ENCODE measurements around the gene ARHGEF38.

ARHGEF38 gene

DNA sequence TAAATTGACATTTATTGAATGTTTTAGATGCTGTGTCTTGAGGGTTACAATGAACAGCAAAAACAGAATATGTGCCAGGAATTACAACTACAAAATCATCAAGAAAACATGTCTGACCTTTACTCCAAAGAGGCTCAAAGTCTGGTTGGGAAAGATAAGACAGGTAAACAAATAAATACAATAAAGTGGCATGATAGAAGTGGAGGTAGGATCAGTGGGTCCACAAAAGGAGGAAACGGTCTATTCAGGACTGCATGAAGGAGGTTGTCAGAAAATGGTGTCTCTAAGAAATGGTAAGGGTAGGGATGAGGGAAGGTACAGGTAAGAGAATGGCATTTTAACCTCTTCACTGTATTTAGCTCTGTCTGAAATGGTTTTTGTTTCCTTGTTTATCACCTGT is 3.8 kb downstream of the ARHGEF38 start:
- DNase-seq (ENCODE audit: low spot score) = no peak

DNA sequence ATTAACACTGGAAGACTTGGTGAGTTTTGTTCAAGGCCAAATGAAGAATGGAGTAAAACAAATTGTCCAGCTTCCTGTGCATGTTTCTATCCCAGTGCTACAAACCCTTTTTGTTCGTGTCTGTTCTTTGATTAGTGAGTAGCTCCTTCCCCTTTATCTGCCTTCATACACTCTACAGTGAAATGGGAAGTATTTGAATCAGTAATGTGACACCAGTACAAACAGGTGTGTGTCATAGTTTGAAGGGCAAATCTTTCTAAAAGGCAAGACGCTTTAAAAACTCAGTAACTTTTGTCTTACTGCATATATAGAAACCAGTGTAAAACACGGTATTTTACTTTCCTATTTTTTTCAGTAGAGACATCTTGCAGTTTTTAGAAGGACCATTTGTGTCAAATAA is 5.9 kb downstream of the ARHGEF38 start:
- DNase-seq (ENCODE audit: low spot score) = no peak

DNA sequence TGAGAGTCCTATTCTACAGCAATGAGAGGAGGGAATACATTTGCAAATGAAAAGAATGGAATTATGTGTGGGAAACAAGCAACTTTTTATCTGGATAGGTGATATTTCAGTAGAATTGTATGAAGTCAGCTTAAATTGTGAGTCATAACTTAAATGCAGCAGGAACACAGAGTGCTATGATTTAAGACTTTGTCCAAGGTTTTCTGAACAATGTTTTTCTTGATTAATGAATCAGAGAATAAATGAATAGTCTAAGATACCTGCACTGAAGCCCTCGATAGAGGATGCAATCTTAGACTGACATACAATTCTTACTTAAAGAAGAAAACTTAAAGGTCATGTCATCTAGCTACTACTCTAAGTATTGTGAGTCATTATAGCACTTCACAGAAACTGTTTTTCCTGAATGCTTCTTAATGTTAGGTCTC is 8.0 kb downstream of the ARHGEF38 start:
- no peak for DNase-seq (ENCODE audit: low spot score)

DNA sequence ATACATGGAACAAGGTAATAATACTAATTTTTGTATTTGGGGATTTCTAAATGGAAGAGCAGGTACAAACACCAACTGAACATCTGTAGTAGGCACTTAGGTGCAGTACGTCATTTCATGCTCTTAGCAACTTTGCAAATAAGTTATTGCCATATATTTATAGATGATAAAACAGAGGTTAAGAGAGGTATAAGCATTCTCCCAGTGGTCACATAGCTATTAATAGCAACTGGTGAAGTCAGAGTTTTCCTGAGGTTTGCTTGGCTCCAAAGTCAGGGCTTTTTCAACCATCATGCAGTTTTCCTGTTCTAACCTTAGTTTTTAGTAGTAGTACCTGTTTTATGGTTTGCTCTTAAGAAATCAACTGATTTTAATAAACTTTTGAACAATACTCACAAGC is 10.9 kb downstream of the ARHGEF38 start:
- no peak for DNase-seq (ENCODE audit: low spot score)

DNA sequence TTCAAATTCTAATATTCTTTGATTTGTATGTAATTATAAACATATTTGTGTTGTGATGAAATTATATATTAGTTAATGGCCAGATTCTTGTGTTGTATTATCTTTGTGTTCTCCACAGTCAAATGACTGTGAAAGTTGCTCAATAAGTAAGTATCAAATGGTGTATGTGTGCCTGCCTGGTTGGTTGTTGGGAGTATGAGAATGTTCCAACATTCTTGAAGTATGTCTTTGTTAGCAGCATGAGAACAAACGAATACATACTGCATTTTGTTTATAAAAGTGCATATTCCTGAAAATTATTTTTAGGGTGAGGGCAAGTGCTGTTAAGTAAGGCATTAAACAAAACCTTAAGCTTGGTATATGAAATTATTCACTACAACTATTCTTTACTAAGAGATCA is 16.2 kb downstream of the ARHGEF38 start:
- no peak for DNase-seq (ENCODE audit: low spot score)

DNA sequence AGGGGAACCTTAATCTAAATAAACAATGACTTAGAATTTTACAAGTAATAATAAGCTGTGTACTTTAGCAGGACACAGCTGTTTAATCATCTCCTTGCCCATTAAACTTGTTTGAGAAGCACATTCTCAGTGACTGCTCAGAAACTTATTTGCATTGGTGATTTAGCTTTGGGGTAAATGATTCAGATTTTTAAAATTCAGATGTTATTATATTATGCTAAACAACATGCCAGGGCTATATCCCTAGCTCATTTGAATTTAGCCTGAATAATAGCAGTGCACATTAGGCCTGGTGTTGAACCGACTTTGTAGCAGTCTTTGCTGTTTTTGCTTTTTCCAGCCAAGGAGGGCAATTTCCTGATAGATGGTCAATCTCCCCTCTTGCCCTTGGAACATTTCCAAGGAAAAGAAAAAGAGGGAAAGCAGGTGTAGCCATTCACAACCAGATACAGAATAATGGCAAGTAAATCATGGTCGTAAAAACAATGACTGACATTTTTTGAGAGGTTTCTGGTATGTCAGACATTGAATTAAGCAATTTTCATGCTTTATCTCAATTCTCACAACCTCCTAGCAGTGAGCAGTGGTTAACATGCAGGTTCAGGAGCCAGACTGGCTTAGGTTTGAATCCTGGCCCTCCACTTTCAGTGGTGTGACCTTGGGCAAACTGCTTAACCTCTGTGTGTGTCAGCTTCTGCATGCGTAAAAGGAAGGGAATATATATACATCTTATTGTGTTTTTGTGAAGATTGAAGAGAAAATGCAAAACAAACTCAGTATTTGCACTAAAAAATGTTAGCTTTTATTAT is 16.8 kb downstream of the ARHGEF38 start:
- DNase-seq (ENCODE audit: low spot score) = peak; percentile 73

DNA sequence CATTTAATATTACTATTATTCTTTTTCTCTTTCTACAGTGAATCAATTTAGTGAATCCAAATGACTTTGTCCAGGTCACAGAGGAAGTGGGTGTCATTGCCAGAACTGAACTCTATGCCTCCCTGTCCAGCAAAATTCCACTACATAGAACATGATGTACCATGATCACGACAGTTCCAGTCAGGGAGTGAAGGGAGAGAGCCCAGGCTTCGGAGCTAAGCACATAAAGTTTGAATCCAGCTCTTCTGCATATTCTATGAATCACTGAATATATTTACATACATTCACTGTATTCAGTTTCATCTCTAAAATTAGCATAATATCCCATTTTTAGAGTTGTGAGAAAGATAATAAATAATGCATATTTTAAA is 17.4 kb downstream of the ARHGEF38 start:
- DNase-seq (ENCODE audit: low spot score) = no peak

DNA sequence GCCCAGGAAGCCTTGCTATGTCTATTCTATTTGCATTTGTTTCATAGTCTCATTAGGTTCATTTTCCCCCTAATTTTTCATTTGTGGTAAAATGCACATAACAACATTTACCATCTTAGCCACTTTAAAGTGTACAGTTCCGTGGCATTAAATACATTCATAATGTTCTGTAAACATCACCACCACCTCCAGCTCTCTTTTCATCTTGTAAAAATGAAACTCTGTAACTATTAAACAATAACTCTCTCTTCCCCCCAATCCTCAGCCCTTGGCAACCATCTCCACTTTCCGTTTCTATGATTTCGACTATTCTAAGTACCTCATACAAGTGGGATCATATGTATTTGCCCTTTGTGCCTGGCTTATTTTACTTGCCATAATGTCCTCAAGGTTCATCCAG is 19.9 kb downstream of the ARHGEF38 start:
- no peak for DNase-seq (ENCODE audit: low spot score)

DNA sequence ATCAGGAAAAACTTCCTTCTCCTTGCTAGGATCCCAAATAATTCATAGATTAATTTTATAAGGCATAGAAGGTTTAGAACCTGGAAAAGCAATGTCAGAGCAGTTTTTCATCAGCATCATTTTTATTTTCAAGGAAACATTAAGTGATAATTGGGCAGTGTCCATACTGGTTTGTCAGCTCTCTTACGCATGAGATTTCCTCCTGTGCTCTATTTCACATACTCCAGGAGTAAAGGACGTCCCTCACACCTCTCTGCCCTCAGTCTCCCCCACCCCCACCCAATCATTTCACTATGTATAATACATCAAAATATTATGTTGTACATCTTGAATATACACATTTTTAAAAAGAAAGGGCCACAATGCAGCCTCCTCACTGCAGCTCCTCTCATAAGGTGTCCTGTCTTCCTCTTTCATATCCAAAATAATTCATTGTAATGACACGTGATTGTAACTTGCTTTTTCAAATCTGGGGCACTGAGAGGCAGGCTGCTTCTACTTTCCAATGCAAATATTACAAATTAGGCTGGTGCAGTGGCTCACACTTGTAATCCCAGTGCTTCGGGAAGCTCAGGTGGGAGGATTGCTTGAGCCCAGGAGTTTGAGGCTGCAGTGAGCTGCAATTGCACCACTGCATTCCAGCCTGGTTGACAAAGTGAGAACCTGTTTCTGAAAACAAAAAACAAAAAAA is 34.4 kb downstream of the ARHGEF38 start:
- DNase-seq (ENCODE audit: low spot score) = no peak

DNA sequence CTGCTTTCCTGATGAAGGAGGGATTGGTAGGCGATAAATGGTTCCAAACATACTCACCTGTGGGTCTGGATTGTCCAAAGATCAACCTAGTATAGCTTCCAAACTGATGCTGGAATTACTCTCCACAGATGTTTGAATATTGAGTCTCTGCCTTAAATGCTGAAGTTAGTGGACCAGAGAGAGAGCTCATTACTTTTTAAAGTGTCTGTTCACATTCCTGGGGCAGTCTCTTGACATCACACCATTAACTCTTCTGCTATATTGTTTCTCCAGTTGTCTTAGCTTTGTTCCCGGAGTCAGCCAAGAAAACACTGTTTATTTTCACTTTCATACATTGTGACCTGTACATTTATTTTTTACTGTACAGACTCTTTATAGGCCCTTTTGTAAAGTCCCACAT is 35.4 kb downstream of the ARHGEF38 start:
- DNase-seq (ENCODE audit: low spot score) = no peak

DNA sequence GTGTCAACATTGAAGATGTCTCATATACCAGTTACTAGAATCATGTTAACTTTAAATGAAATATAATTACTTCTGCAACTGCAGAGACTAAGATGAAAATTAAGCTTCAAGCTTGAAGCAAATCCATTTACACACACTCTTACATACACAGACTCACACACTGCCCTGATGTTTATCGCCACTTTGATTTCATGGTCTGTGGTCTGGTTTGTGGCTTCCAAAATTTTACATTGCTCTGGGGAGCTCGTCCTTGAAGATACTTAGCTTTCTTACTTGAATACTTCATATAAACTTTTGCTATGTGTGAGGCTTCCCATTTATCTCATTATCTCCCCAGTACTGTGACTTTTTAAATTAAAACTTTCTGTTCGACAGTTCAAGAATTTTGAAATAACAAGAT is 35.8 kb downstream of the ARHGEF38 start:
- peak; percentile 39 for DNase-seq (ENCODE audit: low spot score)

DNA sequence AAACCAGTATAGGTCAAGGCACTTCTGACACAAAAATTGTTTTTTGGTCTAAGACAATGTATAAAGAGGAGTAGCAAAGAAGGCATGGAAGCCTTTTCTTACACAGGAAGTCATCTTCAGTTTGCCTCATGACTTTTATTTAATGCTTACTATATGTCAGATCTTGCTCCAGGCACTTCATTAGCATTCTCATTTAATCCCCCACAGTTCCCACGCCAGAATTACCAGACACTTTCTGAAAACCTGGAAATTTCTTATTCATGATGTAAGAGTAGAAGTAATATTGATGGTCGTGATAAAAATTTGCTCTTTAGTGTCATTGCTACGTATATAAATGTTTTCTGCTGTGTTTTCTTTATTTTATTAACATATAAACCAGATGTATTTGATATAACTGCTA is 39.2 kb downstream of the ARHGEF38 start:
- no peak for DNase-seq (ENCODE audit: low spot score)

DNA sequence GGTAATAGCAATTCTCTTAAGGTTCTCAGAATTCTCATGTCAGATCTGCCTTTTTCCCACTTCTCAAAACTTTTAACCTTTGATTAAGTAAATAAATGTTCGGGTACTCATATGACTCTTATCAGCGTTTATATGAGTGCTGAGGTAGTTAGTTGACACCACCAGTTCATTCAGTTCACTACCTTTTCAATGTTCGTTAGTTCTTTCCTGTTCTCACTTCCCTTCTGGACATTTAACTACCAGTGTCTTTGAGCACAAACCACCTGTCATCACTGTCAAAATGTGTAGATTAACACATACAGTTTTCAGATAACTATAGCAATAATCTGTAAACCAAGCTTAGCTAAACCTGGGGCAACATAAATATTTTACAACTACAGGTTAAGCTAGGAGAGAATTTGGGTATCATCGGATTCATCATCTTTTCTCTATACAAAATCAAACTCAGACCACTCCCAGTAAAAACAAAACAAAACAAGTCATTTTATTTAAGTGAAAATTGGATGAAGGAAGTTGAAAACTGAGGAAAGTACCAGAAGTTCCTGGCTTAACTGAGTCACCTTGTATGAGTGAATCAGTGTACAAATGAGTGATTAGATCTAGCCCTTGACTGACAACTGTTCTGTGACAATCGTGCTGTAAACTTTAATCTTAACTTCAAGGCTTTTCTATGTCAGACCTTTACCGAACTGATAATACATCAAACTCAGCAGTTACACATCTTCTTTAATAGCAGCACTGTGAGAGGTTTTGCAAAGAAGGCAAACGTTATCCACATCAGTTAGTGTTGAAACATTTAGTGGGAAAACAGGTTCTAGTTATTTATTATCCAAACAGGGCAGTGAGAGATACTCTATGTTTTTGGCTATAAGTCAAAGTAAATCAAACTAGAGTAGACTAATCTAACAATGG is 41.9 kb downstream of the ARHGEF38 start:
- DNase-seq (ENCODE audit: low spot score) = no peak

DNA sequence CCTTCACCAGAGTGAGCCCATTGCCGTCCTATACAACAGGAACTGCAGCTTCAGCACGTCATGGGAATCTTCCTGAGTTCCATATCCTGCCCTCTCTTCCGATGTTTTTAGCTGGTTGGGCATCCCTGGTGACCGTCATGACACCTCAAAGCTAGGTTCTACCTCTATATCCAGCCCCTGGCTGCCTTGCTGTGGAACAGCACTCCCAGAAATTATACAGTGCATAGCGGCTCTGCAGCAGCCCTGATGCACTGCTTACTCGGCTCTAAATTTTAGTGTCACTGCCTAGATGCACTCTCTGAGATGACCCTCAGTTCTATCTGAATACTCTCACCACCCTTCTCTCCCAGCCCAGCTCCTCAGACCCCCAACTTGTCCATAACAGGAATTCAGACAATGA is 44.3 kb downstream of the ARHGEF38 start:
- no peak for DNase-seq (ENCODE audit: low spot score)

DNA sequence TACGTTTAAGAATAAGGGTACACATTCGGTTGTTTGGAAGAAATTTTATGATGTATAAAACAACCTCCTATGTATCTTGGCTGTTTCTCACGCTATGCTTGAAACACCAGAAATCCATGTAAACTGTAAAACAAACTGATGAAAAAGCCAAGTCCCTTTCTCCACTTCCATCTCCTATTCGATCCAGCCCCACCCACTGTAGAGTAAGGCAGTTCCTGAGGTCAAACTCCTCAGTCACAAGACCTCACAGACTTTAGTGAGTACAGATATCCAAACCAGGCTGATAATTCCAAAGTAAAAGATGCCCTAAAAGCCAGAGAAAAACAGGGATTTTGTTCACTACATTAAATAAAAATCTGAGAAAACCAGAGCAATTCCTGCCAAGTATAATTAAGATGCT is 45.6 kb downstream of the ARHGEF38 start:
- DNase-seq (ENCODE audit: low spot score) = no peak

DNA sequence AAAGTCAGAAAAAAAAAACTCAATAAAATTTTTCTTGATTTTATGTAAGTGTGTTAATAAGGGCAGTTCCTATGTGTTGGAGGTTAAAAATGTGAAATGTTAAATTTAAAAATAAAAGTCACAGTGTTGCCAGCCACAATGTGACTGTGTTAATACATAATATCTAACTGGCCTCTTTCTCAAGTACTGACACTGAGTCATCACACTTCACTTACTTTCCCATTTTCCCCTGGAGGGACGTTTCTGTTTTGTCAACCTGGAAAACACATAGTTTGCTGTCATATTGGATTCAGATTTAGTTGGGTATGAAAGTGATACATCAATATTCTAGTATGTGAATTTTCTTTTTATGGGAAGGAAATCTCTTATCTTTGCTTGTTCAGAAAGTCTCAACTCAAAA is 46.4 kb downstream of the ARHGEF38 start:
- no peak for DNase-seq (ENCODE audit: low spot score)

DNA sequence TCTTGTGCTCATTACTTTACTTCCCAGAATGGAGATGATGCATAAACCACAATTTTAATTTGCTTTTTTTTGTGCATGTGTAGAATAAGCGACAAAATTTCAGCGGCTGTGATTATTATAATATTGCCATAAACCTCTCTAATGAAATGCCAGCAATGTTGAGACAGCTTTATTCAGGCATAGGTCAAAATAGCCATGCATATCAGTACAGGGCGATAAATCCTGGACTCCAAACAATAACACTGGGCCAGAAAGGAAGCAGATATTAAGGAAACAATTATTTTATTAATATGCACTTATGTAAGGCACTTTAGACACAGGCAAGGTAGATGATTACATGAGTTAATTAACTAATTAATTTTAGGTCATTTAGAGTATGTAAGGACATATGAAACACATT is 47.1 kb downstream of the ARHGEF38 start:
- no peak for DNase-seq (ENCODE audit: low spot score)

DNA sequence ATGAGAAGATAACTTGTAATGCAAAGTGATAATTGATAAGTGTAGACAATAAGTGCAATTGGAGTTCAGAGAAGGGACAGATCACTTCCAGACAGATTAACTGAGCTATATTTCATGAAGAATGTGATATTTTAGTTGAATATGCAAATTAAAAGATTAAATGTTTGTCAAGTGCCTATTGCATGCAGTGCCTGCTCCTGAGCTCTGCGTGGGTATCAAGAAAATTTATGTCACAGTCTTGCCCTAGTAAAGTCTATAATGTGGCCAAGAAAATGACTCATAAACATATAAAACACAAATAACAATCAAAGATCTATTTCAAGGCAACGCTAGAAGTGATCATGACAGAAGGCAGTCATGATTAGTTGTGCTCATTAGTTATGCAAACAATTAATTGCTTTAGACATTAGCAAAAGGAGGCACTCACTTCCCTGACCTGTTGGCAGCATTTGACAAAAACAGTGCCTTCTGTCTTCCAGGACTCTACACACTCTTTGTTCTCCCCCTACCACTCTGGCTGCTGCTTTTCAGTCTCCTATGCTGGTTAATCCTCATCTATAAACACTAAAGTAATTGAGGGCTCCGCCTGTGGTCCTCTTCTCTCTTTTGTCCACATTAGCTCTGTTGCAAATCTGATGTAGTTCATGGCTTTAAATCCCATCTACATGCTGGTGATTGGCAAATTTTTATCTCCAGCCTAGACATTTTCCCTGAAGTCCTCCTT is 47.7 kb downstream of the ARHGEF38 start:
- DNase-seq (ENCODE audit: low spot score) = no peak

DNA sequence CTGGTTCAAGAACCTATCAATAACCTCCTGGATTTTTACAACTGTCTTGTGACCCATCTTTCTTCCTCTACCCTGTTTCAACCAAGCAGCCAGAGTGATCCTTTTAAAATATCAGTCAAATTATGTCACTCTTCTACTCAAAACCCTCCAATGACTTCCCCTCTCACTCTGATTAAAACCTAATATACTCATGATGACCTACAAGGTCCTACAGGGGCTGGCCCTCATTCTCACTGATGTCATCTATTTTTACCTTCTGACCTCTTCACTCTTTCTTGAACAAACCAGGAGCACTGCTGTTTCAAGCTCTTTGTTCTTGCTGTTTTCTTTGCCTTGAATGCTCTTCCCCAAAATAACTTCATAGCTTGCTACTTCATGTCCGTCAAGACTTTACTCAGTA is 48.5 kb downstream of the ARHGEF38 start:
- no peak for DNase-seq (ENCODE audit: low spot score)

DNA sequence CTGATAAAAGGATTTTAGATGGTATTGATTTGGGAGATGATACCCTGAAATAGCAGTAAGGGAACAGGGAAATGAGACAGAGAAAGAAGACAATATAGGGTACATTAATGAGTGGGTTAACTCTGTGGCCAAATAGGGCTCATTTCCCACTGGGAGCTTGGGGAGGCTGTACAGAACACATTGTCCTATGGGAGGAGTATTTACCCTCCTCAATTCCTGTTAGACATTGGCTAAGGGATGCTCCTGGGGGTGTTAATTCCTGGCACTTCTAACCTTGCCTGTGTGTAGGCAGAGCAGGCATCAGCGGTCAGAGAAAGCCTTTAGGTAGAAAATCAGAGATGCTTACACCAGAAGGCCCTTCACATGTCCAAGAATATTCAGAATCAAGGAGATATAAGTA is 49.0 kb downstream of the ARHGEF38 start:
- no peak for DNase-seq (ENCODE audit: low spot score)

DNA sequence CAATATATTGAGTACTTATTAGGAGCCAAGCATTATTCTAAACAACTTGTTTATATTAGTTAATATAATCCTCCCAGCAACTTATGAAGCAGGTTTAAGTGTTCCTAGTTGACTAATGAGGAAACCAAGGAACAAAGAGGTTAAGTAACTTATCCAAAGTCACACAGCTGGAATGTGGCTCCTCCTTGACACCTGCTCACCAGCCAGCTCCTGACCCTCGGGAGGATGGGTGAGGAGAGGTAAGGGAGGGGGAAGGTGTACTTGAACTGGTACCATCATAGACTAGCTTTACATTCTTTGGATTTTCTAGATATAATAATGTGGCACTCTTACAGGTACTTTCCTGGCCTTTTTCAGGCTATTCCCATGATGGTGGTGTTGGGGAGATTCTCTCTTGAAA is 50.7 kb downstream of the ARHGEF38 start:
- DNase-seq (ENCODE audit: low spot score) = no peak

DNA sequence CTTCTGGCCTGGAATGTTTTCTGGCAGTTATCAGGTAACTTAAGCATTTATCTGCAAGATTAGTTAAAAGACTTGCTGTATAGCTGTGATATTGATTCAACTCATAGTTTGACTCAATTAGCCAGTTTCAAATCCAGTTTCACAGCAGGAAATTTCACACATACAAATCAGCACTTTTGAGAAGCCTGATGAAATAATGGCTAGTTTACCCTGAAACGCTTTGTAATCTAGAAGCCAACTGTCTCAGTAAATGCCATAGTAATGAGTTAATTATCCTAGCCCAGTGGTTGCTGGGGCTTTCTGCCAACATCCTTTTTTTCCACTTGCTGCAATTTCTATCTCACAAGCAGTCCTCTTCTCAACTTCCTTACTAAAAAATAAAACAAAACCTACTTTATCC is 53.1 kb downstream of the ARHGEF38 start:
- no peak for DNase-seq (ENCODE audit: low spot score)

Measured in SK-N-DZ (cell line).